Measurements from ENCODE around the gene MTCH1. TPM values are rescaled to one million over a fixed set of nuclear protein-coding genes. Genes with fewer than 3 reads are reported as not detected.

Gene MTCH1
- total and polyA plus RNA-seq, 2 of the 4 experiments (the other 2 are of a cell fraction) = 215 to 263 TPM

GRCh38 chr6:36975231-36976006, 10.6 kb downstream of the MTCH1 start:
- Histone ChIP-seq H2BK15ac (ENCODE audit: low read depth, low read length) (no peak overlapping the region), H3K27me3 (ENCODE audit: control insufficient read depth, insufficient read depth, low read length) (no peaks in the 10 kb centered on the region), H4K5ac (ENCODE audit: low read depth, low read length) (no peak overlapping the region), H2BK120ac (ENCODE audit: low read depth, low read length) (no peak overlapping the region), H3K9me1 (ENCODE audit: insufficient read depth, low read length) (no peaks in the 10 kb centered on the region; the same call in 1 of the 2 replicates), H4K91ac (ENCODE audit: insufficient read depth, low read depth, low read length) (no peak overlapping the region), H3K23ac (ENCODE audit: low read depth, low read length) (no peak overlapping the region), H3K56ac (ENCODE audit: extremely low read depth, insufficient read depth, low read length) (no peak overlapping the region), H3K9ac (ENCODE audit: low read depth, low read length) (no peak overlapping the region), H2BK20ac (ENCODE audit: low read depth, low read length) (no peak overlapping the region), H3K4ac (ENCODE audit: low read depth, low read length) (no peak overlapping the region), H3K4me1 (ENCODE audit: control insufficient read depth, insufficient read depth, low read length) (no peaks in the 10 kb centered on the region; the same call in 1 of the 2 replicates), H3K18ac (ENCODE audit: low read depth, low read length) (no peak overlapping the region), H3K14ac (replicated peaks; ENCODE audit: low read depth, low read length) (no peak overlapping the region), H4K8ac (ENCODE audit: low read depth in 2 of 2, low read length in 2 of 2) (no peak overlapping the region), H2AK5ac (ENCODE audit: low read depth, low read length) (no peak overlapping the region), H3K4me3 (ENCODE audit: insufficient read depth, low read depth, low read length) (no peak overlapping the region), H4K20me1 (ENCODE audit: insufficient read depth, low read length) (peaks cover 55% of the 10 kb centered on the region), H3K27ac (ENCODE audit: insufficient read depth, low read length) (no peak overlapping the region), H3K36me3 (ENCODE audit: control insufficient read depth, insufficient read depth, low read length) (peaks cover 84% of the 10 kb centered on the region), H2AK9ac (replicated peaks; ENCODE audit: low read depth, low read length, poor library complexity) (no peak overlapping the region), H2BK5ac (ENCODE audit: low read depth, low read length, poor library complexity, severe bottlenecking) (no peak overlapping the region), H3K79me1 (ENCODE audit: low read depth in 1 of 2, low read length in 2 of 2) (peaks cover 68 to 76% of the 10 kb centered on the region in 2 experiments), H2AFZ (replicated peaks; ENCODE audit: low read length, poor library complexity) (no peak overlapping the region), H3K9me3 (ENCODE audit: control insufficient read depth, insufficient read depth, low read length) (no peaks in the 10 kb centered on the region), H3K4me2 (ENCODE audit: low read depth, low read length) (no peak overlapping the region)
- no peak for TF ChIP-seq MXI1 (IDR thresholded peaks at IDR 0.05; ENCODE audit: borderline replicate concordance, low read depth, low read length)
- no peak for TF ChIP-seq POLR2A (IDR thresholded peaks at IDR 0.05; ENCODE audit: low read depth, low read length)
- TF ChIP-seq BHLHE40 (IDR thresholded peaks at IDR 0.05; ENCODE audit: low read depth, low read length) = no peak
- no peak for TF ChIP-seq MAZ (IDR thresholded peaks at IDR 0.05; ENCODE audit: borderline replicate concordance, low read depth, low read length)
- TF ChIP-seq SMC3 (IDR thresholded peaks at IDR 0.05; ENCODE audit: low read depth, low read length) = no peak
- no peak for TF ChIP-seq ELK1 (IDR thresholded peaks at IDR 0.05; ENCODE audit: borderline replicate concordance, low read depth, low read length)
- no peak for TF ChIP-seq CEBPB (IDR thresholded peaks at IDR 0.05; ENCODE audit: low read depth, low read length)
- no peak for TF ChIP-seq CTCF (conservative IDR thresholded peaks at IDR 0.05; ENCODE audit: low read depth, low read length)
- no peak for TF ChIP-seq RCOR1 (IDR thresholded peaks at IDR 0.05; ENCODE audit: insufficient replicate concordance, low read length)
- no peak for TF ChIP-seq NFE2L2 (IDR thresholded peaks at IDR 0.05; ENCODE audit: low read depth, low read length)
- no peak for TF ChIP-seq RFX5 (IDR thresholded peaks at IDR 0.05; ENCODE audit: low read depth, low read length)
- no peak for TF ChIP-seq RAD21 (IDR thresholded peaks at IDR 0.05; ENCODE audit: low read length)
- no peak for TF ChIP-seq MAFK (IDR thresholded peaks at IDR 0.05; ENCODE audit: low read depth, low read length)
- TF ChIP-seq USF2 (IDR thresholded peaks at IDR 0.05; ENCODE audit: low read depth, low read length) = no peak
- no peak for TF ChIP-seq CHD1 (IDR thresholded peaks at IDR 0.05; ENCODE audit: low read depth, low read length)
- no peak for TF ChIP-seq FOS (IDR thresholded peaks at IDR 0.05; ENCODE audit: low read depth, low read length)
- dilution Hi-C loops (cut with HindIII; ENCODE audit: low sequenced_read_pairs, unreplicated experiment) (no loop called here), intact Hi-C loops (cut with micrococcal nuclease) (no loop called here), in situ Hi-C loops (cut with MboI; ENCODE audit: low sequenced_read_pairs) (no loop called here)
- 100% methylated on average over 2 of the region's 7 CpGs; no CpG with 5 or more reads in 1 of the 2 experiments for WGBS, 2 experiments (ENCODE audit: extremely low coverage in 2 of 2, insufficient read length in 1 of 2)
- ChIA-PET CTCF (no interaction called here), POLR2A (ENCODE audit: unreplicated experiment) (no interaction called here)
- BruUV-seq (replicated peaks) = no TSS peak
- DNase-seq (no peak), ATAC-seq (ENCODE audit: low read depth) (no peak)

All from IMR-90 (cell line).